Uterus (tissue), 4 donors: ENCODE data around the gene MYADML2. TPM values are rescaled to one million over a fixed set of nuclear protein-coding genes. Genes with fewer than 3 reads are reported as not detected.

Source experiments
- DNase-seq, 2 donors: peaks; one replicate each; pipeline ENCODE4 v3.0.0-alpha.2; 2019 to 2020
- H3K27ac ChIP-seq, 2 donors: fragments of 200-600 bp; sonication (generic); 1 replicate in 1 of 2; 2 replicates in 1 of 2; pipeline ENCODE4 v1.5.1; 2016 to 2018
- H3K27me3 ChIP-seq, 2 donors: fragments of 200-600 bp; sonication (generic); one replicate each; pipeline ENCODE4 v1.5.1; 2018 to 2019; ENCODE audit warnings: control low read depth in 1 of 2
- H3K36me3 ChIP-seq, 2 donors: fragments of 200-600 bp; sonication (generic); one replicate each; pipeline ENCODE4 v1.5.1; 2019; ENCODE audit warnings: control low read depth in 1 of 2
- H3K4me1 ChIP-seq, 2 donors: fragments of 200-600 bp; sonication (generic); one replicate each; pipeline ENCODE4 v1.5.1; 2018 to 2019; ENCODE audit warnings: control low read depth in 1 of 2
- H3K4me3 ChIP-seq, 2 donors: fragments of 200-600 bp; sonication (generic); 1 replicate in 1 of 2; 2 replicates in 1 of 2; pipeline ENCODE4 v1.5.1; 2018 to 2019; ENCODE audit warnings: mild to moderate bottlenecking in 1 of 2
- H3K9me3 ChIP-seq, 2 donors: fragments of 200-600 bp; sonication (generic); one replicate each; pipeline ENCODE4 v1.5.1; 2019; ENCODE audit warnings: control low read depth in 1 of 2
- POLR2A ChIP-seq, 2 donors: fragments of 450-650 bp; IDR thresholded peaks; one replicate each; pipeline ENCODE4 v1.6.1; 2016; ENCODE audit warnings: antibody characterized with exemption in 2 of 2, mild to moderate bottlenecking in 1 of 2, moderate library complexity in 1 of 2
- intact Hi-C: fragments of 100-400 bp; cut with DNase I; formaldehyde crosslinking; loops from one replicate; pipeline ENCODE4 v1.15.1; 2023; ENCODE audit warnings: low total_unique reads
- total RNA-seq, 4 donors: library from RNA; depleted of rRNA in 3 of 4; stranded (reverse); fragments of >200 nt in 3 of 4; gene quantifications; one replicate each; pipeline versions ENCODE4 v1.1.0 to v1.2.4, GENCODE V29; 2014 to 2023
- TF ChIP-seq, protein P1 (sequence below), 4 experiments: fragments of 200-600 bp in 2 of 4; fragments of 450-650 bp in 2 of 4; sonication (generic) in 2 of 4; IDR thresholded peaks; one replicate each; pipeline ENCODE4 v1.5.1; 2016 to 2019; ENCODE audit warnings: antibody characterized with exemption in 4 of 4, mild to moderate bottlenecking in 2 of 4, moderate library complexity in 1 of 4
- donor health status: DM: yes; HTN: yes; CAD: no.

MYADML2 gene
- total RNA-seq, 4 donors from 2014 or later, result not detected

DNA sequence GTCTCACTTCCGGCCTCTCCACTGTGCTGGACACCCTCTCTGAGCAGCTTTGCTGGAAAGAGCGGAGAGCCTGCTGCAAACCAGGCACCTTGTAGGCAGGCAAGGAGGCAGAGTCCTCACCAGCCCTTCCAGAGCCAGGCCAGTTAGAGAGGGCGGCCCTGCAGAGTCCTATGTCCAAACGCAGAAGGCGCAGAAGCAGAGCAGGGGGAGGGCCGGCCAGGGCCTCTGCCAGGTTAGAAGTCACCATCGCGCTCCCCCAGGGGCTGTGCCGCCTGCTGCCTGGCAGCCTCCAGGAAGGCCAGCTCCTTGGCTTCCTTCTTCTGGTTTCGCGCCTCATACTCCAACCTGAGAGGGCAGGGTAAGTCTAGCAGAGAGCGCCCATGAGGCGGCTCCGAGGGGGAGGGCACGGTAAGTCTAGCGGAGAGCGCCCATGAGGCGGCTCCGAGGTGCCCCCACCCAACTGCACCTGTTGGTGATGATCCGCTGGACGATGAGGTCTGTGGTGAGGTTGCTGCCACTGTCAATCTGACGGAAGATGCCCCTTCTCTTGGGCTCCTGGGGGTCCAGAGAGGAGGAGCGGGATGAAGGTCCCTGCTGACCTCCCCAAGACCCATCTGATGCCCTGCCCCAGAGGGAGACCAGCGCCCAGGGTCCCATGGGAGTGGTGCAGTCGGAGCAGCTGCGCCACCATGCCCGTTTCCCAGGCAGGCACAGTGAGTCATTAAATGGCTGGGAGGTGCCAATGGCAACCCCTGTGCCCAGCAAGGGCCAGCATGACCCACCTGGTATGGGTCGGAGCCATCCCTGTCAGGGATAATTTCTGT, 42.2 kb downstream of the MYADML2 start:
- no peaks in the 10 kb centered on the region for H3K27me3 ChIP-seq
- peaks cover 0 to 16% of the 10 kb centered on the region in 2 donors for H3K4me1 ChIP-seq
- intact Hi-C loops, result no loop called here
- no peak overlapping the region for H3K27ac ChIP-seq
- DNase-seq, result no peak
- H3K9me3 ChIP-seq, result no peaks in the 10 kb centered on the region
- TF ChIP-seq, protein P1, sequence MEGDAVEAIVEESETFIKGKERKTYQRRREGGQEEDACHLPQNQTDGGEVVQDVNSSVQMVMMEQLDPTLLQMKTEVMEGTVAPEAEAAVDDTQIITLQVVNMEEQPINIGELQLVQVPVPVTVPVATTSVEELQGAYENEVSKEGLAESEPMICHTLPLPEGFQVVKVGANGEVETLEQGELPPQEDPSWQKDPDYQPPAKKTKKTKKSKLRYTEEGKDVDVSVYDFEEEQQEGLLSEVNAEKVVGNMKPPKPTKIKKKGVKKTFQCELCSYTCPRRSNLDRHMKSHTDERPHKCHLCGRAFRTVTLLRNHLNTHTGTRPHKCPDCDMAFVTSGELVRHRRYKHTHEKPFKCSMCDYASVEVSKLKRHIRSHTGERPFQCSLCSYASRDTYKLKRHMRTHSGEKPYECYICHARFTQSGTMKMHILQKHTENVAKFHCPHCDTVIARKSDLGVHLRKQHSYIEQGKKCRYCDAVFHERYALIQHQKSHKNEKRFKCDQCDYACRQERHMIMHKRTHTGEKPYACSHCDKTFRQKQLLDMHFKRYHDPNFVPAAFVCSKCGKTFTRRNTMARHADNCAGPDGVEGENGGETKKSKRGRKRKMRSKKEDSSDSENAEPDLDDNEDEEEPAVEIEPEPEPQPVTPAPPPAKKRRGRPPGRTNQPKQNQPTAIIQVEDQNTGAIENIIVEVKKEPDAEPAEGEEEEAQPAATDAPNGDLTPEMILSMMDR (IDR thresholded peaks at IDR 0.05), result no peak
- TF ChIP-seq POLR2A (IDR thresholded peaks at IDR 0.05), result no peak
- no peaks in the 10 kb centered on the region for H3K36me3 ChIP-seq
- no peak overlapping the region for H3K4me3 ChIP-seq

DNA sequence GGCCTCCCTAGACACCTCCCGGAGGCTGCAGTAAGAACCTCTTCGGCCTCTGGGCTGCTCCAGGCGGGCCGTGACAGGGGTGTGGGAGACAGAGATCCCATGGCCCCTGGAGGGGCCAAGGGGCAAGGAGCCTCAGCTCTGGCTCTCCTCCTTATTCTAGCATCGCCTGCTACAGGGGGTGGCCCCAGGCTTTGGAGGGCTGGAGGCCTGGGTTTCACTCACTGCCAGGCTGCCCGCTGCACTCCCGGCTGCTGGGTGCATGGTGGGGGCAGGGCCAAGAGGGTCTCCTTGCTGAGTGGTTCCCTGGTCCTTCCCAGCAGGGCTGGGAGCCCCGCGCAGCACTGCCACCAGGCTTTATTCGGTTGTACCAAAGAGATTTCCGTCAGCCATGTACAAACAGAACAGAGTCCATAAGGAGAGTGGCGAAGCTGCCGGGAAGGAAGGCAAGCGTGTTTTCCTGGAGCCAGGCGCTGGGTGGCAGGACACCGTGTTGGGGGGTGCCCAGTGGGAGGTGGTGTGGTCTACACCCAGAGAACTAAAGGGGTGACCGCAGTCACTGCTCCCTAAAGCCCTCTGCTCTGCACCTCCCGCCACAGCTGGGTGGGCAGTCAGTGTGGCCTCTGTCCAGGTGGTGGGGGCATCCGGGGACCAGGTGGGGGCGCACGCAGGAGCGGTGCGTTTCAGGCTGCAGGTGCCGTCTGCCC, 43.0 kb downstream of the MYADML2 start:
- intact Hi-C loops, result no loop called here
- Histone ChIP-seq H3K9me3 (no peaks in the 10 kb centered on the region), H3K27ac (no peak overlapping the region), H3K27me3 (no peaks in the 10 kb centered on the region), H3K36me3 (no peaks in the 10 kb centered on the region), H3K4me1 (peaks cover 0 to 16% of the 10 kb centered on the region in 2 donors), H3K4me3 (no peak overlapping the region)
- DNase-seq, result no peak
- TF ChIP-seq, protein P1 (IDR thresholded peaks at IDR 0.05), result no peak
- TF ChIP-seq POLR2A (IDR thresholded peaks at IDR 0.05), result no peak

DNA sequence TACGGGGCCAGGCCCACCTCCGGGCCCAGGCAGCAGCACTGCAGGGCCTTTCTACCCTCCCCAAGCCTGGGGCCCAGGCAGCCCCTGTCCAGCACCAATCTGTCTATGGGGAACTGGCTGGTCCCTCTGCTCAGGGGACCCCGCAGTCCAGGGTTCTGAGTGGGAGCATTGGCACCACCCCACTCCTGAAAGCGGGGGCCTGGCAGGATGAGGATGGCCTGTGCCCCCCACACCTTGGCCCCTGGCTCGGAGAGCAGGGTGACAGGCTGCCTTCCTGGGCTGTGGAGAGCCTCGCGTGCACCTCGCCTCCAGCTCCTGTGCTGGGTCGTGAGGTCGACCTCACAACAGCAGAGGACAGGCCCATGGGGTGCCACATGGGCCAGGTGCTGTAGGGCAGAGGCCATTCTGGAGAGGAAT, 43.6 kb downstream of the MYADML2 start:
- no peak overlapping the region for H3K4me3 ChIP-seq
- H3K9me3 ChIP-seq, result no peaks in the 10 kb centered on the region
- H3K27me3 ChIP-seq, result no peaks in the 10 kb centered on the region
- no peak for DNase-seq
- peaks cover 0 to 16% of the 10 kb centered on the region in 2 donors for H3K4me1 ChIP-seq
- TF ChIP-seq, protein P1 (IDR thresholded peaks at IDR 0.05), result no peak
- TF ChIP-seq POLR2A (IDR thresholded peaks at IDR 0.05), result no peak
- H3K36me3 ChIP-seq, result no peaks in the 10 kb centered on the region
- H3K27ac ChIP-seq, result no peak overlapping the region
- intact Hi-C loops, result no loop called here

DNA sequence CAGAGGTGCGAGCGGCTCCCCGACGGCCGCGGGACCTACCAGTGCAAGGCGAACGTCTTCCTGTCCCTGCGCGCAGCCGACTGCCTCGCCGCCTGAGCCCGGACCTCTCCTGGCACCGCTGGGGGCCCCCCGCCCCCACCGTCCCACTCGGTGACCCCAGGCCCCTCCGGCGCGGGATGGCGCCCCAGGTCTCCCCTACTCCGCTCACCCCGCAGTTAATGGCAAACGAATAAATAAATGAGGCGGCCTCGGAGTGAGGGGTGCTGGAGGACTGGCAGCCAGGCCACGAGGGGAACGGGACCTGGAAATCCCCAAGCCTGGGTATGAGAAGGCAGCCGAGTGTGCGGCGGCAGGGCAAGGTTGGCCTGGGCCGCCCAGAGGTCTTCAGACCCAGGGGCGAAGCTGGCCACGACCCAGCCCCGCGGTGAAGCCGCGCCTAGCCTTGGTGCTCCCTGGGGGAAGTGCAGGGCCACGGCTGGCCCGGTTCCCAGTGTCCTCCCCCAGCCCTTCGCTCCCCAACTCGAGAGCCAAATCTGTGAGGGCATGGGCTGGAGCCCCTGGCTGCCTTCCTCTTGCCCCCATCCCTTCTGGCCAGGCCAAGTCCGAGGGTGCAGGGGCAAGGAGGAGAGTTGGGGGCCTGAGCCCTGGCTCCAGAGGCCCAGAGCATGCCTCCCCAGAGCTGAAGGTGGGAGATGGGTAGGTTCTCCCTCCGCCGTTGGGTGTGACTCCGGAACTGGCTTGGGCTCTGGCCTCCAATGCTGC, 44.2 kb downstream of the MYADML2 start:
- no peak for DNase-seq
- Histone ChIP-seq H3K4me3 (no peak overlapping the region), H3K27ac (no peak overlapping the region), H3K27me3 (no peaks in the 10 kb centered on the region), H3K36me3 (no peaks in the 10 kb centered on the region), H3K9me3 (no peaks in the 10 kb centered on the region), H3K4me1 (peaks cover 0 to 16% of the 10 kb centered on the region in 2 donors)
- intact Hi-C loops, result no loop called here
- TF ChIP-seq, protein P1 (IDR thresholded peaks at IDR 0.05), result no peak
- TF ChIP-seq POLR2A (IDR thresholded peaks at IDR 0.05), result no peak
